Adipocyte (in vitro differentiated cells): ENCODE results near the gene EPHA10.
"Not testable (repeated sequence)": the region's sequence is repeated elsewhere in the genome, so short reads cannot be mapped to it uniquely, and the experiment has no call there.

Source experiments
- DNase-seq: peaks from one replicate; pipeline ENCODE4 v3.0.0-alpha.2; 2015; ENCODE audit warnings: low read depth
- H3K27me3 ChIP-seq: replicated peaks from 2 replicates; pipeline ENCODE4 v1.7.0; 2013; ENCODE audit warnings: mild to moderate bottlenecking, low read length, moderate library complexity; ENCODE audit not compliant: control insufficient read depth, insufficient read depth
- H3K36me3 ChIP-seq: 2 replicates; pipeline ENCODE4 v1.7.0; 2013; ENCODE audit warnings: low read length, mild to moderate bottlenecking, moderate library complexity; ENCODE audit not compliant: control insufficient read depth, insufficient read depth, severe bottlenecking
- H3K4me1 ChIP-seq: 2 replicates; pipeline ENCODE4 v1.7.0; 2013; ENCODE audit warnings: mild to moderate bottlenecking, low read length, moderate library complexity; ENCODE audit not compliant: control insufficient read depth, insufficient read depth
- H3K4me3 ChIP-seq: 2 replicates; pipeline ENCODE4 v1.7.0; 2013; ENCODE audit warnings: mild to moderate bottlenecking, low read length, moderate library complexity
- H3K9ac ChIP-seq: 2 replicates; pipeline ENCODE4 v1.7.0; 2013; ENCODE audit warnings: mild to moderate bottlenecking, low read length, moderate library complexity
- H3K9me3 ChIP-seq: 2 replicates; pipeline ENCODE4 v1.7.0; 2013; ENCODE audit warnings: mild to moderate bottlenecking, low read length, moderate library complexity; ENCODE audit not compliant: control insufficient read depth

EPHA10 gene

DNA sequence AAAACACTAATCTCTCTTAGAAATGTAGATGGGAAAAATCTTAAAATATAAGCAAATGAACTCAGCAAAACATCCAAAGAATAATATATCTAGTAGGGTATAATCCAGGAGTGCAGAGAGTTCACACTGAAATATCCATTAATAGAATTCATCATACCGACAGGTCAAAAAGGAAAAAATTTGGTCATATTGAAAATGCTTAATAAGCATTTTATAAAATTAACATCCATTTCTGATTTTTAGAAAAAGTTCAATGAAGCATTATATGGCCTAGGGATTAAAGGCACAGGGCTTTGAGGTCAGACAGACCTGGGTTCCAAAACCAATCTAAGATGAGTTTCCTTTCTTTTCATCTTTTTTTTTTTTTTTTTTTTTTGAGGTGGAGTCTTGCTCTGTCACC is 16.4 kb downstream of the EPHA10 start:
- no peak for DNase-seq
- no peak overlapping the region for H3K9ac ChIP-seq
- H3K9me3 ChIP-seq: peaks cover 13% of the 10 kb centered on the region
- peaks cover 23% of the 10 kb centered on the region for H3K27me3 ChIP-seq
- no peak overlapping the region for H3K4me3 ChIP-seq
- H3K36me3 ChIP-seq: no peaks in the 10 kb centered on the region
- no peaks in the 10 kb centered on the region for H3K4me1 ChIP-seq

DNA sequence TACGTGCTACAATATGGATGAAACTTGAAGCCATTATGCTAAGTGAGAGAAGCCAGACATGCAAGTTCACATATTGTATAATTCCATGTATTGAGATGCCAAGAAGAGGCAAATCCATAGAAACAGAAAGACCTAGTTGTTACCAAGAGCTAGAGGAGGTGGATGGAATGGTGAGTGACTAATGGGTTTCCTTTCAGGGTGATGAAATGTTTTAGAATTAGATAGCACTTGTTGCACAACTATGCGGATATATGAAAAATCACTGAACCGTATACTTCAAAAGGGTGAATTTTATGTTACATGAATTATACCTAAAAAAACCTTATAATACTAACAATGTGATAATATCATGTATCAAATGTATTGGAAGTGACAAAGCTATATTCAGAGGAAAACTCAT is 18.1 kb downstream of the EPHA10 start:
- Histone ChIP-seq H3K36me3 (no peaks in the 10 kb centered on the region), H3K27me3 (peaks cover 24% of the 10 kb centered on the region), H3K9ac (no peak overlapping the region), H3K4me3 (no peak overlapping the region), H3K4me1 (no peaks in the 10 kb centered on the region), H3K9me3 (peaks cover 18% of the 10 kb centered on the region)
- no peak for DNase-seq

DNA sequence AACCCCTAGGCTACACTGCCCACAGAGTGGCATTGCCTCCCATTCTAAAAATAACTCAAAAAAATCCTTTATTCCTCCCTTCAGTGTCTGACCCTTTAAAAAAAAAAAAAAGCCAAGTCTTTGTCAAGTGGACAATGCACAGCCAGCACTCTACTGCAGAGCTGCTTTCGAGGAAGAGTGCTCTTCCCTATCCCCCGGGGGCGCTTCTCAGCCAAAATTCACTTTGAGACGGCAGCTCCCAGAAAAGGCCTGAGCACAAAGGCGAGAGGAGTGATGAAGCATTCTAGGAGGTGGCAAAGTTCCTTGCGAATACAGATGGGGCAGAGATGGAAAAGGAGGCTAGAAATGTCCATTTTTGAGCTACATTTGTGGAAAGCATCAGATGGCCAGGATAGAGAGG is 23.3 kb downstream of the EPHA10 start:
- Histone ChIP-seq H3K27me3 (peaks cover 28% of the 10 kb centered on the region), H3K9me3 (peaks cover 15% of the 10 kb centered on the region), H3K9ac (no peak overlapping the region), H3K36me3 (no peaks in the 10 kb centered on the region), H3K4me3 (no peak overlapping the region), H3K4me1 (no peaks in the 10 kb centered on the region)
- no peak for DNase-seq

DNA sequence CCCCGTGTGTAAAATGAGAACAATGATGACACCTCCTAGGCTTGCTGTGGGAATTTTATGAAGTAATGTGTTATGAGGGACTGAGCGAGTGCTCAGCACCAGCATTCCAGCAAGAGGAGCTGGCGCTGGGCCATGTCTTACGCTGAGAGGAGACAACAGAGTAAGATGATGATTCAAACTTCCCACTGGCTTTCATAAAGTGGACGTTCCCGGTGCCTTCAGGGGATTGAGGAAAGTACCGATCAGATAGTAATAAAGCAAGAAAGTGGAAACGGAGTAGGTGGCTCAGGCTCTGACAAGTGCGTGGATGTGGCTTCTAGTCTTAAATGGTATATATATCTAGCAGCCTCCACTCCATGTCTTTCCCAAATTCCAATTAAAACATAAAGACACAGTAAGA is 23.8 kb downstream of the EPHA10 start:
- Histone ChIP-seq H3K9ac (no peak overlapping the region), H3K36me3 (no peaks in the 10 kb centered on the region), H3K4me1 (no peaks in the 10 kb centered on the region), H3K27me3 (peaks cover 28% of the 10 kb centered on the region), H3K4me3 (no peak overlapping the region), H3K9me3 (peaks cover 11% of the 10 kb centered on the region)
- DNase-seq: no peak

DNA sequence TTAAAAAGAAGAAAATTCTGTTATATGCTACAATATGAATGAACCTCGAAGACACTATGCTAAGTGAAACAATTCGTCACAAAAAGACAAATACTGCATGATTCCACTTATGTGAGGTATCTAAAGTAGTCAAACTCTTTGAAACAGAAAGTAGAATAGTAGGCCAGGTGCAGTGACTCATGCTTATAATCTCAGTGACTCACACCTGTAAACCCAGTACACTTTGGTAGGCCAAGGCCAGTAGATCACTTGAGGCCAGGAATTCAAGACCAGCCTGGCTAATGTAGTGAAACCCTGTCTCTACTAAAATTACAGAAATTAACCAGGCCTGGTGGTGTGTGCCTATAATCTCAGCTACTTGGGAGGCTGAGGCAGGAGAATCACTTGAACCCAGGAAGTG is 25.7 kb downstream of the EPHA10 start:
- H3K9me3 ChIP-seq: peaks cover 11% of the 10 kb centered on the region
- no peaks in the 10 kb centered on the region for H3K36me3 ChIP-seq
- H3K9ac ChIP-seq: no peak overlapping the region
- no peak for DNase-seq
- H3K4me1 ChIP-seq: no peaks in the 10 kb centered on the region
- H3K4me3 ChIP-seq: no peak overlapping the region
- H3K27me3 ChIP-seq: peaks cover 38% of the 10 kb centered on the region

DNA sequence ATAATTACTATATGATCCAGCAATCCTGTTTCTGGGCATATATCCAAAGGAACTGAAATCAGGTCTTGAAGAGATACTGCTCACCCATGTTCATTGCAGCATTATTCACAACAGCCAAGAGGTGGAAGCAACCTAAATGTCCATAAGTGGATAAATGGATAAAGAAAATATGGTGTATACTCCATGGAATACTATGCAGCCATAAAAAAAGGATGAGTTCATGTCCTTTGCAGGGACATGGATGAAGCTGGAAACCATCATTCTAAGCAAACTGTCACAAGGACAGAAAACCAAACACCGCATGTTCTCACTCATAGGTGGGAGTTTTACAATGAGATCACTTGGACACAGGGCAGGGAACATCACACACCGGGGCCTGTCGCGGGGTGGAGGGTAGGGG is 26.3 kb downstream of the EPHA10 start:
- H3K4me1 ChIP-seq, H3K4me3 ChIP-seq, H3K9ac ChIP-seq, H3K36me3 ChIP-seq, DNase-seq: not testable (repeated sequence)
- peaks cover 41% of the 10 kb centered on the region for H3K27me3 ChIP-seq
- peaks cover 11% of the 10 kb centered on the region for H3K9me3 ChIP-seq

DNA sequence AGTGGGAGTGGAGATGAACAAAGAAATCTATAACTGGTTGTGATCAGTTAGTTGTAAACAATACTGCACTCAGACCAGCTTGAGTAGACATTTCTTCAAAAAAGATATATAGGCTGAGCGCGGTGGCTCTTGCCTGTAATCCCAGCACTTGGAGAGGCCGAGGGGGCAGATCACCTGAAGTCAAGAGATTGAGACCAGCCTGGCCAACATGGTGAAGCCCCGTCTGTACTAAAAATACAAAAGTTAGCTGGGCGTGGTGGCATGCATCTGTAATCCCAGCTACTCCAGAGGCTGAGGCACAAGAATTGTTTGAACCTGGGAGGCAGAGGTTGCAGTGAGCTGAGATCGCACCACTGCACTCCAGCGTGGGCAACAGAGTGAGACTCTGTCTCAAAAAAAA is 26.9 kb downstream of the EPHA10 start:
- H3K4me1 ChIP-seq, DNase-seq, H3K4me3 ChIP-seq, H3K36me3 ChIP-seq, H3K9ac ChIP-seq: not testable (repeated sequence)
- H3K27me3 ChIP-seq: peaks cover 44% of the 10 kb centered on the region
- H3K9me3 ChIP-seq: peaks cover 11% of the 10 kb centered on the region

DNA sequence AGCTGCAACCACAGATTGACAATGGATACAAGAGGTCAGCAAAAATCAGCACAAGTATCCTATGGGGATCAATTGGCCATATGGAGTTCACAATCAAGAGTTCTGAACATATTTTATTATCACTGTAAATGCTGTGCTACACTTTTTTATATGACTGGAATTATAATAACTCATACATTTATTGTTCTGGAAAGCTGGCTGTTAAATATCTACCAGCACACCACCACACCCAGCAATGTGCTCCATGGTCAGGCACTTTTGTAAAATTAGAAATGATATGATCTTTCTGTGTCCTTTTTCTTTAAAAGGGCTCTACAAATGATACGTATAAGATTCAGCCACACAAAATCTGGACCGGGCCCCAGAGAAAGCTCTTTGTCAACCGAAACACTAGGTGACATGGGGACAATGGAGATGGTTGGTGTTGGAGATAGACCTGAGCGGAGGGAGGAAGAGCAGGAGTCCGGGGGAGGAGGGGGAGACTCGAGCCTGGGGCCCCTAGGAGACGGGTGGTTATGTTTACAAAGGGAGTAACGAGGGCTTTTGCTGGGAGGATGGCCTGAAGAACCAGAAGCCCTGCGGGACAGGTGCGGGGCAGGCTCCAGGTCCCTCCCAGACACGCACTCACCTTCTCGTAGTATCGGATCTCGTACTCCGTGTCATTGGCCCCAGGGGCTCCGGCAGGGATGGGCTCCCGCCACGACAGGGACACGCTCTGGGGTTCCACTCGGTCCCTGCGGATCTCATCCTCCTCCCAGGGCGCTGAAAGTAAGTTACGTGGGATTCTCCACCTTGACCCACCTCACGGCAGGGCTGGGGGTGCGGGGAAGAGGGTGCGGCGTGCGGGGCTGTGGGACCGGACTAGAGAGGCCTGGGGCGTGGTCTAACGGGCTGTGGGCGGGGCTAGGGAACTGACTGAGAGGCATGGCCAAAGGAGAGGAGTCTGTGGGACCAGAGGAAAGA is 30.0 kb downstream of the EPHA10 start:
- no peak for DNase-seq
- H3K4me1 ChIP-seq: no peaks in the 10 kb centered on the region
- H3K9me3 ChIP-seq: peaks cover 6% of the 10 kb centered on the region
- H3K36me3 ChIP-seq: no peaks in the 10 kb centered on the region
- H3K27me3 ChIP-seq: peaks cover 52% of the 10 kb centered on the region
- H3K4me3 ChIP-seq: no peak overlapping the region
- H3K9ac ChIP-seq: no peak overlapping the region

DNA sequence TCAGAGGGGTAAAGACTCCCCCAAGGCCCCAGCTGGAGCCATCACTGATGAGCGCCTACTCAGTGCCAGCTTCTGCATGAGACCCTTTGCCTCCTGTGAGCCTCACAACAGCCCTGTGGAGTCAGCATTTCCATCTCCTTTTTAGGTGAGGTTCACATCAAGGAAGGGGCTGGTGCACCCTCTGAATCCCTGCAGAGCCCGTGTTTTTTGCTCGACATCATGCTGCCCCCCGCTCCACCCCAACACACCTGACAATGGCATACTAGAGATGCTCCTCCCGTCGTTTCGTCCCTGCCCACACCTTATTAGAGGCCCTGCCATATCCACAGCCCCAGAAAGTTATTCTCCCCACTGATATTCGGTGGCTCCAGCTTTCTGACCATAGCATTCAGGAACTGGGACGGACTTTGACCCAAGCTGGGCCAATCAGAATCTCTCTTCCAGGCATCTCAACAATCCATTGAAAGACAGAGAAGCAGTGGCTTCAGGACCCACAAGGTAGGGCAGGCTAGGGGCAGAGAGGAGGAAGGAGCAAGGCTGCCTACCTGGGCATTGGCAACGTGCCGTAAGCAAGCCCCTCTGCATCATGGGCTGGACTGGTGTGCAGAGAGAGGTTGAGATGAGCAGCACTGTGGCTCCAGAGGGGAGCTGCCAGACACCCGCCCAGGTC is 32.7 kb downstream of the EPHA10 start:
- no peaks in the 10 kb centered on the region for H3K4me1 ChIP-seq
- peaks cover 70% of the 10 kb centered on the region for H3K27me3 ChIP-seq
- peaks cover 4% of the 10 kb centered on the region for H3K9me3 ChIP-seq
- H3K36me3 ChIP-seq: no peaks in the 10 kb centered on the region
- no peak overlapping the region for H3K9ac ChIP-seq
- no peak overlapping the region for H3K4me3 ChIP-seq
- no peak for DNase-seq

DNA sequence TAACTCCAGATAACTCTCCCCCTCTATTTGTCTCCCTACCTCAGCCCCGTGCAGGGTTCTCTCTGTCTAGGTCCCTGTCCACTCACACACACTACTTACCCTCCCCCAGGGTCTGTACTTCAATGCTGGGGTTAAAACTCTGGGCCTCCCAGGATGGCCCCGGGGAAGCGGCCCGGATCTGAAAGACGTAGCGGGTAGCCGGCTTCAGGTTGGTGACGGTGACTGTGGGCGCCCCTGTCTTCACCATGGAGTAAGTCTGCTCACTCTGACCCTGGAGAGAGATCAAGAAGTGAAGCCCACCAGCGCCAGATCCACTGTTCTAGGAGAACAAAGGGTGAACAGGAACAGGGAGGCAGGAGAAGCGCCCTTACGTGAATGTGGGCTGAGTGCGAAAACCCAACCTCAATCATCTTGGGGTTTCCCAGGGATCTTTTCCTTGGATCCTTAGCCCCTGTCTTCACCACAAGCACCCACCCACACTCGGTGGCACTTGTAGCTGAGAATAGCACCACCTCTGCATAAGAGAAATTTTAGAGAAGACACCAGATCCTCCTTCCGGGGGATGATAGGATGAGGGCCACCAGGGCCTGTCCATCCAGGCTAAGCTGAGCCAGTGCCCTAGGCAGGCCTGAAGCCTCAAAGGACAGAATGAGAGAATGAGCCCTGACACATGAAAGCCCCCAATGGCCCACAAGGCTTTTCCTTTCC is 33.5 kb downstream of the EPHA10 start:
- Histone ChIP-seq H3K4me3 (no peak overlapping the region), H3K9me3 (no peaks in the 10 kb centered on the region), H3K4me1 (no peaks in the 10 kb centered on the region), H3K27me3 (peaks cover 75% of the 10 kb centered on the region), H3K36me3 (no peaks in the 10 kb centered on the region), H3K9ac (no peak overlapping the region)
- no peak for DNase-seq

DNA sequence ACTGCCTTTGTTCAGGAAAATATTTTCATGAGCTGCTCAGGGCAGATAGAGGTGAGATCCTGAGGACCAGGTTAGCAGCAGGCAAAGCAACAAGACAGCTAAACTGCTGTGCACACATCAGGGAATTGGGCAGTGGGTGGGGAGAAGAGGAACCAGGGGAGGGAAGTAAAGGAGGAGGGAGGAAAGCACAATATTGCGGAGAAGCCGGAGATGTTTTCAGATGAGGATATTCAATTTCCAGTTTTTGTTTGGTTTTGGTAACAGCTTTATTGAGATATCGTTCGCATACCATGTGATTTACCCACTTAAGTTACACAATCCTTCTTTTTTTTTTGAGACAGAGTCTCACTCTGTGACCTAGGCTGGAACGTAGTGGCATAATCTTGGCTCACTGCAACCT is 34.5 kb downstream of the EPHA10 start:
- Histone ChIP-seq H3K9ac (no peak overlapping the region), H3K36me3 (no peaks in the 10 kb centered on the region), H3K4me1 (no peaks in the 10 kb centered on the region), H3K27me3 (peaks cover 79% of the 10 kb centered on the region), H3K4me3 (no peak overlapping the region), H3K9me3 (no peaks in the 10 kb centered on the region)
- DNase-seq: no peak
